MG63 (cell line): ENCODE data around the gene ARID3A. TPM values are rescaled to one million over a fixed set of nuclear protein-coding genes. Genes with fewer than 3 reads are reported as not detected.

Source experiments
- DNase-seq: peaks from one replicate; pipeline ENCODE4 v3.0.0-alpha.2; 2020
- H3K27me3 ChIP-seq: fragments of 250-450 bp; sonication (Bioruptor Pico); 2 replicates; pipeline ENCODE4 v1.5.1; 2020; ENCODE audit warnings: mild to moderate bottlenecking, moderate library complexity
- H3K36me3 ChIP-seq: fragments of 250-450 bp; sonication (Bioruptor Pico); 2 replicates; pipeline ENCODE4 v1.5.1; 2020; ENCODE audit warnings: mild to moderate bottlenecking, moderate library complexity
- H3K4me3 ChIP-seq: fragments of 250-450 bp; sonication (Bioruptor Pico); 2 replicates; pipeline ENCODE4 v1.5.1; 2020; ENCODE audit warnings: mild to moderate bottlenecking, moderate library complexity
- H3K9me3 ChIP-seq: fragments of 250-450 bp; sonication (Bioruptor Pico); 2 replicates; pipeline ENCODE4 v1.5.1; 2020; ENCODE audit warnings: mild to moderate bottlenecking, moderate library complexity
- total RNA-seq: library from RNA; depleted of rRNA; stranded (reverse); fragments of >200 nt; shearing (Covaris generic); gene quantifications from 2 replicates; pipeline ENCODE4 v1.2.3, GENCODE V29; 2014; ENCODE audit warnings: low replicate concordance

Gene ARID3A
- total RNA-seq, 1 experiment from 2014 or later = 6.6 TPM

DNA sequence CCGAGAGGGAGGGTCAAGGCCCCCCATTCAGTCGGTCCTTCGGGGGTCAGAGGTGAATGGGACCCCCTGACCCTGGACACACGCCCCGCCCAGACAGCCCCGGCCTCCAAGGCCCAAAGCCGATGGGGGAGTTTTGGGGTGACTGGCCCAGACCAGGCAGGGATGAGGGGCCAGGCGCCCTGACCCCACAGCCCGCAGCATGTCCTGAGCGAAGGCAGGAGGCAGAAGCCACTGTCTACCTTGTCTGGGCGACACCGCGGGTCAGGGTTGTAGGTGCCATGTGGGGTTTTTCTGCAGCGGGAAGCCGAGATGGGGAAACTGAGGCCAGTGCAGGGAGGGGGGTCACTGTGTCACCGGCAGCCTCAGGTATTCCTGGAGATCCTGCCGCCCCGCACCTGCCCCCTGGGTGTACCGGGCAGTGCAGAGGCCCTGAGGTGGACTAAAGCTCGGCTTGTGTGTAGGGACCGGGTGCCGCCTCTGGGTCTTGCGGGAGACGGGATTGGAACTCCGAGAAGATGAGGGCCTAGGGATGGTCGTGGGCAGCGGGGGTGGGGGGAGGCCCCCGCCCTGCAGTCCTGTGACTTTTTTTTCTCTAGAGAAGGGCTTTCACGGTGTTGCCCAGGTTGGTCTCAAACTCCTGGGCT, 8.5 kb downstream of the ARID3A start:
- Histone ChIP-seq H3K36me3 (no peaks in the 10 kb centered on the region), H3K27me3 (no peaks in the 10 kb centered on the region), H3K9me3 (no peaks in the 10 kb centered on the region), H3K4me3 (no peak overlapping the region)
- no peak for DNase-seq

DNA sequence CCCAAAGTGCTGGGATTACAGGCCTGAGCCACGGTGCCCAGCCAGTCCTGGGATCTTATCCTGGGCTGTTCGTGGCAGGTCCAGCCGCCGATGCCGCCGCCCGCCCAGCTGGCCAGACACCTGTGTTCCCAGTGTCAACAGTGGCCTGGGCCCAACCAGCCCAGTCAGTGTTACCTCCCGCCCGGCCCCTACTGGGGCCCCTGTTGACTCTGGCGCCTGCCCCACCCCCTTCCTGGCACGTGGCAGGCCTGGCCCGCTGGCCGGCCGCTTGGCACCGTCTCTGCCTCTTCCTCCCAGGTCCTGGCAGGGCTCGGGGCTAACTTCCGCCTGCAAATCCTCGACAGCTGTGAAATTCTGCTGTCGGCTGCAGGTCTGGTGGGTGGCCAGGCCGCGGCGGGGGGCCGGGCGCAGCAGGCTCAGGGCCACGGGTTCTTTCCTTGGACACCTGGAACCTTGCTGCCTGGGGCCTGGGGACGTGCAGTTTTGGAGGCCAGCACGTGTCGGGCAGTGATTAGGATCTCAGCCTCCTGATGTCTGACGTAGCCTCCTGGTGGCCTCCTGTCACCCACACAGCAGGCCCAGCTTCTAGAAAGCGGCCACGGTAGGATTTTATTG, 9.1 kb downstream of the ARID3A start:
- no peaks in the 10 kb centered on the region for H3K27me3 ChIP-seq
- H3K4me3 ChIP-seq = no peak overlapping the region
- H3K9me3 ChIP-seq = no peaks in the 10 kb centered on the region
- no peaks in the 10 kb centered on the region for H3K36me3 ChIP-seq
- peak; percentile 93 for DNase-seq

DNA sequence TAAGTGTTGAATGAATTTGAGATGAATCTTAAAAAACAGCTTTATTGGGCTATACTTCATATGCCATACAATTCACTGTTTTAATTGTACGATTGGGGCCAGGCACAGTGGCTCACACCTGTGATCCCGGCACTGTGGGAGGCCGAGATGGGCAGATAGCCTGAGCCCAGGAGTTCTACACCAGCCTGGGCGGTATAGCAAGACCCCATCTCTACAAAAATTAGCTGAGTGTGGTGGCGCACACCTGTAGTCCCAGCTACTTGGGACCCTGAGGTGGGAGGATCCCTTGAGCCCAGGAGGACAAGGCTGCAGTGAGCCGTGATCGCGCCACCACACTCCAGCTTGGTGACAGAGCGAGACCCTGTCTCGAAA, 10.3 kb downstream of the ARID3A start:
- Histone ChIP-seq H3K36me3 (no peaks in the 10 kb centered on the region), H3K9me3 (no peaks in the 10 kb centered on the region), H3K4me3 (no peak overlapping the region), H3K27me3 (no peaks in the 10 kb centered on the region)
- DNase-seq = no peak

DNA sequence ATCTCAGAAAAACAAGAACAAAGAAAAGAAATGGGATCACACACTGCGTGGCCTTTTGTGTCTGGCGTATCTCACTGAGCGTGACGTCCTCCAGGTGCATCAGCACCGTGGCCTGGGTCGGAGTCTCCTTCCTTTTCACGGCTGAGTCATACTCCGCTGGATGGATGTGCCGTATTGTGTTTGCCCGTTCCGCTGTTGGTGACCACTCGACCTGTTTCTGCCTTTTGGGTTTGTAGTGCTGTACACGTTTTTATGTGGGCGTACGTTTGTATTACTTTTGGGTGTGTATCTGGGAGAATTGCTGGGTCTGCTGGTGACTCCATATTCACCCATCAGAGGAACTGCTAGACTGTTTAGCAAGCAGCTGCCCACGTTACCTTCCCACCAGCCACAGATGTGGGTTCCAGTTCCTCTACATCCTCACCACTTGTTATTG, 11.4 kb downstream of the ARID3A start:
- DNase-seq = no peak
- Histone ChIP-seq H3K9me3 (no peaks in the 10 kb centered on the region), H3K36me3 (no peaks in the 10 kb centered on the region), H3K4me3 (no peak overlapping the region), H3K27me3 (no peaks in the 10 kb centered on the region)

DNA sequence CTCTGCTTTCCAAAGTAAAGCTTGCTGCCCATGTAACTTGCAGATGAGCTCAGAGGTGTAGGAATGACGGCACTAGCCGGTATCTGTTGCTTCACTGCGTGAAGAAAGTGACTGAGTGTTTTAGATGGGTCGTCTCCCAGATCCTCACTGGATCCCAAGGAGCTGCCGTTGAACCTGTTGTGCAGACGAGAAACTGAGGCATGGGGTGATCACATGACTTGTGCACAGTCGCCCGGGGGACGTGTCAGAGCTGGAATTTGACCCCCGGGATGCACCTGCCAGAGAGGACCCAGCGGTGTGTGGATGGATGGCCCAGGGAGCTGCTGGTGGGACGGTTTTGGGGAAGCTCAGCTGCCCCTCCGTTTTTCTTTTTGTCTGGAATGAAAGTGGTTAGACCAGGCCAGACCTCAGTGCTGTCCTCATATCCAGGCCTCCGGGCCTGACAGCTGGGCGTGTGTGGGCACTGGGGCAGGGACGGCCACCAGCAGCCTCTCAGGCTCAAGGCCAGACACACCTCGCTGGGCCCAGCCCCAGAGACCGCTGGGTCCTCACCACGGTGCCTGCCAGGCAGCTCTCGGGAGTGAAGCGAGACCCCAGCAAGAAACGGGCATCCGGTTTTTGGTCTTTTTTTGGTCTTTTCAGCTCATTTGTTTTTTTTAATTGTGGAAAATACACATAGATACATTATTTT, 12.5 kb downstream of the ARID3A start:
- H3K36me3 ChIP-seq = no peaks in the 10 kb centered on the region
- no peak overlapping the region for H3K4me3 ChIP-seq
- no peaks in the 10 kb centered on the region for H3K9me3 ChIP-seq
- H3K27me3 ChIP-seq = no peaks in the 10 kb centered on the region
- DNase-seq = no peak

DNA sequence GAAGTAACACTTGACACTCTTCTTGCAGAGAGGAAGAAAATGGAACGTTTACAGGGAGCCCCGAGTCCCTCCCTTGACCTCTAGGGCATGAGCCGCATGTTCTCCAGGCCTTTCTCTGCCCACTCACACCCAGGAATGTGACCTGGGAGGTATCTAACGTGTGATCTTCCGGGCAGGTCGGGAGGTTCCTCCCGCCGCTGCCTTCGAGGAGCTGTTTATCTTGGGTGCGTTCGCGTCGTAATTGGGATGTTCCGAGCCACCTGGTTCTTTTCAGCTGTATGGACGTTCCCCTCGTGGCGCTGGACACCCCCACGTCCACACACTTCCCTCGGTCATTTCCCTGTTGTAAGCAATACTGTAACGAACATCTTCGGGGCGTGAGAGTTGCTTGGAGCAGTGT, 13.6 kb downstream of the ARID3A start:
- no peaks in the 10 kb centered on the region for H3K9me3 ChIP-seq

DNA sequence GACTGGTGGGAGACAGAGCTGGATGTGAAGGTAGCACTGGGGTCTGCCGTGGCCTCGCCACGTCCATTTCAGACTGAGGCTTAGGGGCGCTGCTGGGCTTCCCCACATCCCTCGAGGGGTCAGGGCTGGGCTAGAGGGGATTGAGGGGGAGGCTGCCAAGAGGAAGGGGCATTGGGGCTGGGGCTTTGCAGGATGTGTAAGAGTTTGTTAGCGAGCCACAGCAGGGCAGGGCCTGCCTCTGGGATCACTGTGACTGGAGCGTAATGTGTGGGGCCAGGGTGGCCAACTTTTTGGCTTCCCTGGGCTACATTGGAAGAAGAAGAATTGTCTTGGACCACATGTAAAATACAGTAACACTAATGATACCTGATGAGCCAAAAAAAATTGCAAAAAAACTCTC, 14.1 kb downstream of the ARID3A start:
- Histone ChIP-seq H3K27me3 (no peaks in the 10 kb centered on the region), H3K9me3 (no peaks in the 10 kb centered on the region), H3K4me3 (no peak overlapping the region), H3K36me3 (no peaks in the 10 kb centered on the region)
- no peak for DNase-seq

More for the DNA sequence above, 13.6 kb downstream of the ARID3A start:
- DNase-seq = no peak
- no peak overlapping the region for H3K4me3 ChIP-seq
- H3K36me3 ChIP-seq = no peaks in the 10 kb centered on the region
- H3K27me3 ChIP-seq = no peaks in the 10 kb centered on the region

DNA sequence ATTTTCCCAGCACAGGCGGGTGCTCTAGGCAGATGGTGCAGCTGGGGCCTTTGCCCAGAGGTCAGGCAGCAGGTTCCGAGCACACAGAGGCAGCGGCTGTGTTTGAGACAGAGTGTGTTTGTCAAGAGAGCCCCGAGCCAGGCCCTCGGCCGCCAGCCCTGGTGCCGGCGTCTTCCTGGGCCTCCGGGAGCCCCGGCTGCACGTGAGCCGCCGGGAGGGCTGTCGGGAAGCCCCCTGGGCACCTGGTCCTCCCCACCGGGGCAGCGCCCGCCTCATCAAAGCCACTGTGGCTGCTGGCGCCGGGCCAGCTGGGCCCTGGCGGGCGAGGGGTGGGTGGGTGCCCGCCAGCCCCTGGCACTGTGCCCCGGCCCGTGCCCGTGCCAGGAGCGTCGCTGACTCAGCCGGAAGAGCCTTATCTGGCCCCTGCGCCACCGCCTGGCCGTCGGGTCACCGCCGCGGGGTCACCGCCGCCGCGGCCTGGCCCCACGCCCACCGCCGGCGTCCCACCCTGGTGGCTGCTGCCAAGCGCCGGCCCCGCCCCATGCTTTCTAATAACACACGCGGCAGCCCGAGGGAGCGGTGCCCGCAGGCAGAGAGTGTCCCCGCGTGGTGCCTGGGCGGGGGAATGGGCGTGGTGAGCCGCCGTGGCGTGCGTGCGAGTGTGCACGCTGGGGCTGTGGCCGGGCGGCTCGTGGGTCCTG, 14.9 kb downstream of the ARID3A start:
- H3K4me3 ChIP-seq = peak overlapping the region; percentile 40

DNA sequence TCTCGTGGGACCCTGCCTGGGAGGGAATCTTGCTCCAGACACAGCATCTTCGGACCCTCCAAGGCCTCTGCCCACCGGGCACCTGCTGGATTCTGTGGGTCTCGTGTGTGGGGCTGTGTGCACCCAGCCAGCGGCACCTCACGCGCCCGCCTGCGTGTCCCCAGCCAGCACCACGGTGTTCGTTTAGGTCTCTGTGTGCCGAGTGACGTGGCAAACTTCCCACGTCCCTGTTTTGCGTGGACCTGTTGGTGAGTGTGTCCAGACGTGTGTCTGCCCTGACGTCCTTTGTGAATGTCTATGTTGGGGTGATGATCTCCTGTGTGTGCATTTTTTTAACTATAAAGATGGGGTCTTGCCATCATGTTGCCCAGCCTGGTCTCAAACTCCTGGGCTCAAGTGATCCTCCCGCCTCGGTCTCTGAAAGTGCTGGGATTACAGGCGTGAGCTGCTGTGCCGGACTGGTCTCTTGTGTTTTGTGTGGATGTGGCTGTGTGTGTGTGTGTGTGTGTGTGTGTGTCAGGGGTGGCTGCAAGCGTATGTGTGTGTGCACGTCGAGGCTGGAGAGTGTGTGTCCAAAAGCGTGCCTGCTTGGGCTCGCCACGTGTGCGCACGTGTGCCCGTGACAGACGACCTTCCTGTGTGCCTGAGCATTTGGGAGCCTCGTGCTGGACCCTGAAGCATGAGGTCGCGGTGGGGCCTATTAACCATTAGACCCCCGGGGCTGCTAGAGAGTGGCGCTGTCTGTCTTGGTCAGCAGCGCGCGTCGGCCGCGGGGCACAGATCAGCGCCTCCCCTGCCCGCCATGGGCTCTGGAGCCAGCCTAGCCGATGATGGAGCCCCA, 15.7 kb downstream of the ARID3A start:
- no peak for DNase-seq
- peak overlapping the region; percentile 40 for H3K4me3 ChIP-seq
- H3K36me3 ChIP-seq = no peaks in the 10 kb centered on the region
- H3K9me3 ChIP-seq = no peaks in the 10 kb centered on the region
- no peaks in the 10 kb centered on the region for H3K27me3 ChIP-seq

More for the DNA sequence above, 14.9 kb downstream of the ARID3A start:
- no peaks in the 10 kb centered on the region for H3K27me3 ChIP-seq
- DNase-seq = peak; percentile 88
- no peaks in the 10 kb centered on the region for H3K36me3 ChIP-seq
- H3K9me3 ChIP-seq = no peaks in the 10 kb centered on the region

DNA sequence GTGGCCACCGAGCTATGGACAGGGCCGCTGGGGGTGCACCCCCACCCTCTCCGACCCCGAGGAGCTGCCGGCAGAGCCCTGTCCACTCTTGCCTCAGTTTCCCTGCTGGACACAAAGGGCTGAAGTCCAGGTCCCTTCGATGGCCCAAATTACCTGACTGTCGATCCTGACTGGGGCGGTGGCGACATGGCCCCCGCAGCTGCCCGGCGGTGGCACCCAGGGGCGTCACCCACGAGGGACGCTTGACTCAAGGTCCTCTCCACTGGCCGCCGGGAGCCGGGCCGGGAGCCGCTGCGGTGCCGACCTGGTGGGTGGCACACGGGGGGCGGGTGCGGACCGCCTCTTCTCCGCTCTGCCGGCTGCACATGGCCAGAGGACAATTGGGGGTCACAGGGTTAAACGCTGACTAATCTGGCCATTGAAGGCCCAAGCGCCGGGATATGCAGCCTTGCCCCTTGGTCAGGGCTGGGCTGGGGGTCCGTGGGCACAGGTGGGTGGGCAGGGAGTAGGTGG, 16.4 kb downstream of the ARID3A start:
- no peak for DNase-seq
- Histone ChIP-seq H3K4me3 (no peak overlapping the region), H3K27me3 (no peaks in the 10 kb centered on the region), H3K9me3 (no peaks in the 10 kb centered on the region), H3K36me3 (no peaks in the 10 kb centered on the region)

DNA sequence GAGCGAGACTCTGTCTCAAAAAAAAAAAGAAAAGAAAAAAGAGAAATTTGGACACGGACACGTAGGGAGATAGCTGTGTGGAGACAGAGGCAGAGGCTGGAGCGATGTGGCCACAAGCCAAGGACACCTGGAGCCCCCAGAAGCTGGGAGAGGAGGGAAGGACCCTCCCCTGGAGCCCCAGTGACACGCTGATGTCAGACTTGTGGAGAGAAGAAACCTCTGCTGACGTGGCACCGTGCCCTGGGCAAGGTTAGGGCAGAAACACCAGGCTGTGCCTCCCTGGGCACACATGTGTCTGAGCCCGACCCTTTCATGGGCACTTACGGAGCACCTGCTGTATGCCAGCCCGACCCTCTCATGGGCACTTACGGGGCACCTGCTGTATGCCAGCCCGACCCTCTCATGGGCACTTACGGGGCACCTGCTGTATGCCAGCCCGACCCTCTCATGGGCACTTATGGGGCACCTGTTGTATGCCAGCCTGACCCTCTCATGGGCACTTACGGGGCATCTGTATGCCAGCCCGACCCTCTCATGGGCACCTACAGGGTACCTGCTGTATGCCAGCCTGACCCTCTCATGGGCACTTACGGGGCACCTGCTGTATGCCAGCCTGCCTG, 17.8 kb downstream of the ARID3A start:
- no peak overlapping the region for H3K4me3 ChIP-seq
- no peaks in the 10 kb centered on the region for H3K27me3 ChIP-seq

DNA sequence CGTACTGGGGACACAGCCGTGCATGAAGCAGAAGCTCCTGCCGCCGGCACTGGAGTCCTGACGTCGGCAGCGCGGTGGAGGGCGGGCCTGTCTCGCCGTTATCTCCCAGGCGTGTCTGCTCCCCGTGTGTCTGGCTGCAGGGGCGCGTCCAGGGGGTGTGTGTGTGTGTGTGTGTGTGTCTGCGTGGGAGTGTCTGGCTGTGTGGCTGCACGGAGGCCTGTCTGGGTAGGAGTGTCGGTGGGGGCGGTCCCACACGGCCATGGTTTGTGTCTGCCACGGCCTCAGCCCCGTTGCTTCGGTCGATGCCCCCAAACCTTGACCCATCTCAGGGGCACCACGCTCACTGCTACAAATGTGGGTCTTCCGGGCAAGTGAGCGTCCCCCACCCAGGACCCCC, 18.3 kb downstream of the ARID3A start:
- DNase-seq = no peak

More for the DNA sequence above, 17.8 kb downstream of the ARID3A start:
- Histone ChIP-seq H3K9me3 (no peaks in the 10 kb centered on the region), H3K36me3 (no peaks in the 10 kb centered on the region)
- no peak for DNase-seq

DNA sequence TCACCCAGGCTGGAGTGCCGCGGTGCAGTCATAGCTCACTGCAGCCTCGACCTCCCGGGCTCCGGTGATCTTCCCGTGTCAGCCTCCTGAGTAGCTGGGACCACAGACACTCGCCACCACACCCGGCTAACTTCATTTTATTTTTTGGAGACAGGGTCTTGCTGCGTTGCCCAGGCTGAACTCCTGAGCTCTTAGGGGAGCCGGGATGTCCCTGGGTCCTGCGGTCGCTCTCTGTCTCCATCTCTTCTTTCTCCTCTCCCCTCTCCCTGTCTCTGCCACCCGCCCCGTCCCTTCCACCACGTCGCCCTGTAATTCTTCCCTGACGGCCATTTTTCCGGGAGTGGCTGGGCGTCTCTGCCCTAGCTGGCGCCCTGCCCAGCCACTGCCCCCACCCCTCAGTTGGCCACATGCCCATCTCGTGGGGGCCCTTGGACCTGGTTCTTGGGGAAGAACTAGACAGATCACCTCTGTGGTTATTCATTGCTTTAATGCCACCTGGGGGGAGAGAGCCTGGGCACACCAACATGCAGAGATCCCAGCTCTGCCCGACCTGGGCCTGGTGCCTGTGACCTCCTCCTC, 18.9 kb downstream of the ARID3A start:
- H3K27me3 ChIP-seq = no peaks in the 10 kb centered on the region
- H3K9me3 ChIP-seq = no peaks in the 10 kb centered on the region
- H3K4me3 ChIP-seq = no peak overlapping the region
- DNase-seq = no peak
- H3K36me3 ChIP-seq = no peaks in the 10 kb centered on the region

More for the DNA sequence above, 18.3 kb downstream of the ARID3A start:
- Histone ChIP-seq H3K4me3 (no peak overlapping the region), H3K27me3 (no peaks in the 10 kb centered on the region), H3K36me3 (no peaks in the 10 kb centered on the region), H3K9me3 (no peaks in the 10 kb centered on the region)

DNA sequence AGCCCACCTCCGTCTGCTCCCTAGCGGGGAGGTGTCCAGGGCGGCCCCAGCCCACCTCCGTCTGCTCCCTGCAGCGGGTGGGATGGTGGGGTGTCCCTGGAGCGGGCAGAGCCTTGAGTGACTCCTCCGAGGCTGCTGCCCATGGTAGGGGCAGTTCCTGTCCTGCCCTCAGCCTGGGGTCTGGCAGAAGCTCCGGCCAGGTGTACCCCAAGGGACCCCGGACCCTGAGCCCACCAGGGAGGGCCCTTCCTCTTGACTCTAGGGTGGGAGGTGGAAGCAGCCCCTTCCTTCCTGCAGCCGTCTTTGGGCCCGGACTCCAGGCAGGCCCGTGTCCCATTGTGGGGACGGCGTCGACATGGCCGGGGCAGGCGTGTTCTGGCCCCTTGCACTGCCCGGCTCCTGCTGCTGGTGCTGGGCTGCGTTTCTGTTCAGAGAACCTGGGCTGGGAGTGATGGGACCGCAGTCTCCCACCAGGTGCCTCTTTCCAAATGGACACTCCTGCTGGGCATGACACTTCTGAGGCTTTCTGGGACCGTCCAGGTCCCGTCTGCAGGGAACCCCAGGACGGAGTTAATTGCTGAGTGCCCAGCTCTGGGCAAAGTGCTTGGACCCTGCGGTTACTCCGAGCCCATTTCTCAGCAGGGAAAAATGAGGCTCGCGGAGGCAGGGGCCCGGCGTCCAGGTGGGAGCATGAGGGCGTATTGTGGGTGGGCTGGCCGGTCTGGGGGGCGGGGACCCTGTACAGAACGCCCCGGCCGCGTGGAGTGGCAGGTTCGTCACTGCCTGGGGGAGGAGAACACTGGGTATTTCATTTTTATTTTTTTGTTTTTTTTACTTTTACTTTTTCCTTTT, 19.8 kb downstream of the ARID3A start:
- Histone ChIP-seq H3K4me3 (no peak overlapping the region), H3K9me3 (no peaks in the 10 kb centered on the region), H3K36me3 (no peaks in the 10 kb centered on the region), H3K27me3 (no peaks in the 10 kb centered on the region)
- DNase-seq = no peak
